B cell (primary cell): Measurements from ENCODE around the gene APMAP. TPM values are rescaled to one million over a fixed set of nuclear protein-coding genes. Genes with fewer than 3 reads are reported as not detected.
"Not testable (repeated sequence)": the region's sequence is repeated elsewhere in the genome, so short reads cannot be mapped to it uniquely, and the experiment has no call there.

Source experiments
- ATAC-seq: fragments of 200-7000 bp; cut with Tn5 transposase; one replicate; pipeline ENCODE4 v1.10.0; 2021; ENCODE audit warnings: low read depth, mild to moderate bottlenecking, moderate number of reproducible peaks, moderate library complexity
- CTCF ChIA-PET: fragments of 350-600 bp; sonication (Branson Sonifier 250); formaldehyde crosslinking; loops from one replicate; lab custom pipeline; 2021; ENCODE audit warnings: antibody characterized with exemption, inconsistent platforms; lab: Charles Lee
- POLR2A ChIA-PET: fragments of 350-600 bp; sonication (Branson Sonifier 250); formaldehyde crosslinking; loops from one replicate; lab custom pipeline; 2021; ENCODE audit warnings: antibody characterized with exemption; lab: Charles Lee
- DNase-seq: peaks from one replicate; pipeline ENCODE4 v3.0.0; 2013
- H2AFZ ChIP-seq: 2 replicates; pipeline ENCODE4 v1.6.1; 2012; ENCODE audit warnings: mild to moderate bottlenecking, low read depth, low read length; ENCODE audit not compliant: insufficient read depth, poor library complexity, severe bottlenecking
- H3K27ac ChIP-seq, 2 donors: 1 replicate in 1 of 2; 2 replicates in 1 of 2; pipeline ENCODE4 v1.5.1; 2012 to 2013; ENCODE audit warnings: low read length in 2 of 2, mild to moderate bottlenecking in 2 of 2, moderate library complexity in 1 of 2
- H3K27me3 ChIP-seq, 4 experiments: fragments of 200-600 bp in 1 of 4; sonication (generic) in 1 of 4; replicated peaks in 1 of 4; 1 replicate in 2 of 4; 2 replicates in 2 of 4; pipeline versions ENCODE4 v1.6.1 to v1.7.0; 2013 to 2016; ENCODE audit warnings: low read length in 3 of 4, mild to moderate bottlenecking in 2 of 4, mixed read lengths in 1 of 4, moderate library complexity in 1 of 4; ENCODE audit not compliant: insufficient read depth in 4 of 4, control insufficient read depth in 3 of 4; ENCODE audit errors: control extremely low read depth in 1 of 4
- H3K36me3 ChIP-seq, 2 experiments: replicated peaks in 1 of 2; 1 replicate in 1 of 2; 2 replicates in 1 of 2; pipeline versions ENCODE4 v1.6.1 to v1.7.1; 2013; ENCODE audit warnings: low read length in 1 of 2; ENCODE audit not compliant: insufficient read depth in 2 of 2, control insufficient read depth in 1 of 2; ENCODE audit errors: control extremely low read depth in 1 of 2, extremely low read depth in 1 of 2
- H3K4me1 ChIP-seq, 2 donors: fragments of 200-600 bp in 1 of 2; sonication (generic) in 1 of 2; 1 replicate in 1 of 2; 2 replicates in 1 of 2; pipeline versions ENCODE4 v1.5.1 to v1.6.1; 2013 to 2017; ENCODE audit warnings: low read length in 2 of 2; ENCODE audit not compliant: control insufficient read depth in 2 of 2, insufficient read depth in 2 of 2
- H3K4me2 ChIP-seq: replicated peaks from 2 replicates; pipeline ENCODE3; 2012; ENCODE audit warnings: mild to moderate bottlenecking, low read depth, low read length; ENCODE audit not compliant: poor library complexity, severe bottlenecking
- H3K4me3 ChIP-seq, 5 experiments: fragments of 200-600 bp in 1 of 5; sonication (generic) in 1 of 5; 1 replicate in 3 of 5; 2 replicates in 2 of 5; pipeline versions ENCODE4 v1.5.1 to v1.7.0; 2011 to 2016; ENCODE audit warnings: low read length in 4 of 5, mild to moderate bottlenecking in 4 of 5, low read depth in 2 of 5, control low read depth in 1 of 5, moderate library complexity in 1 of 5; ENCODE audit not compliant: insufficient read depth in 1 of 5; ENCODE audit errors: control extremely low read depth in 1 of 5, extremely low read depth in 1 of 5
- H3K79me2 ChIP-seq: fragments of 200-600 bp; sonication (generic); one replicate; pipeline ENCODE4 v1.6.0; 2016; ENCODE audit warnings: low read length; ENCODE audit not compliant: control insufficient read depth, insufficient read depth
- H3K9ac ChIP-seq: fragments of 200-600 bp; sonication (generic); 2 replicates; pipeline ENCODE4 v1.6.1; 2017; ENCODE audit warnings: mild to moderate bottlenecking, low read length, moderate library complexity
- H3K9me3 ChIP-seq, 3 donors: one replicate each; pipeline versions ENCODE4 v1.6.1 to v1.7.1; 2013; ENCODE audit warnings: low read length in 2 of 3; ENCODE audit not compliant: control insufficient read depth in 2 of 3, insufficient read depth in 1 of 3; ENCODE audit errors: control extremely low read depth in 1 of 3
- H4K20me1 ChIP-seq: 2 replicates; pipeline ENCODE4 v1.6.0; 2012; ENCODE audit warnings: mild to moderate bottlenecking, low read length; ENCODE audit not compliant: insufficient read depth, control insufficient read depth, poor library complexity, severe bottlenecking
- H3K27ac Mint-ChIP-seq: one replicate; pipeline ENCODE4 v1.8.0; 2021; ENCODE audit warnings: mixed read lengths
- H3K27me3 Mint-ChIP-seq: one replicate; pipeline ENCODE4 v1.8.0; 2021; ENCODE audit warnings: mixed read lengths
- H3K4me1 Mint-ChIP-seq: one replicate; pipeline ENCODE4 v1.8.0; 2021; ENCODE audit warnings: mixed read lengths
- H3K4me3 Mint-ChIP-seq: one replicate; pipeline ENCODE4 v1.8.0; 2021; ENCODE audit warnings: mixed read lengths
- H3K9me3 Mint-ChIP-seq: one replicate; pipeline ENCODE4 v1.8.0; 2022; ENCODE audit warnings: mixed read lengths; ENCODE audit not compliant: insufficient read depth
- CTCF ChIP-seq: fragments of 200-600 bp; IDR thresholded peaks from one replicate; pipeline ENCODE4 v1.8.0; 2022; ENCODE audit warnings: antibody characterized with exemption, mild to moderate bottlenecking
- EZH2 ChIP-seq: IDR thresholded peaks from 2 replicates; pipeline ENCODE4 v1.6.1; 2012; ENCODE audit warnings: borderline replicate concordance, low read depth, mild to moderate bottlenecking, moderate library complexity, low read length; ENCODE audit not compliant: insufficient read depth, poor library complexity, severe bottlenecking
- WGBS: methylation state at CpG from one replicate; pipeline ENCODE4 v1.1.5; 2013; ENCODE audit warnings: missing lambda C conversion rate; ENCODE audit not compliant: insufficient coverage; 5-methylcytosine and 5-hydroxymethylcytosine counted together
- intact Hi-C: fragments of 100-400 bp; cut with micrococcal nuclease; formaldehyde crosslinking; loops from one replicate; pipeline ENCODE4 v1.10.0; 2022
- polyA plus RNA-seq: library from polyadenylated mRNA; depleted of rRNA; stranded (reverse); fragments of >200 nt; gene quantifications from 2 replicates; pipeline ENCODE4 v1.2.3, GENCODE V29; 2012
- total RNA-seq, 2 donors: library from RNA; stranded (reverse); fragments of 120-200 nt in 1 of 2; gene quantifications; 1 replicate in 1 of 2; 2 replicates in 1 of 2; pipeline versions ENCODE4 v1.2.3 to v1.2.4, GENCODE V29; 2013 to 2022

APMAP gene
- total and polyA plus RNA-seq, 2 donors (not counting 1 experiment from before 2014, with no cell fraction given), result 9.1 to 28.0 TPM

- no peak for DNase-seq
- intact Hi-C loops, result no loop called here
- ATAC-seq, result no peak
- peak overlapping the region in 1 of 5 experiments; percentile 41 for H3K4me3 ChIP-seq
- Mint-ChIP-seq H3K4me1 (peaks cover 7% of the 10 kb centered on the region), H3K9me3 (peaks cover 15% of the 10 kb centered on the region), H3K27ac (no peak overlapping the region), H3K4me3 (no peak overlapping the region), H3K27me3 (peaks cover 28% of the 10 kb centered on the region)
- no peaks in the 10 kb centered on the region for H3K79me2 ChIP-seq
- H3K4me2 ChIP-seq, result no peak overlapping the region
- no peaks in the 10 kb centered on the region for H3K36me3 ChIP-seq
- no peak overlapping the region for H2AFZ ChIP-seq
- TF ChIP-seq CTCF, result no peak
- TF ChIP-seq EZH2, result no peak
- POLR2A ChIA-PET, result no interaction called here
- CTCF ChIA-PET, result no interaction called here
- peaks cover 0 to 6% (median 2%) of the 10 kb centered on the region in 4 experiments for H3K27me3 ChIP-seq
- no peaks in the 10 kb centered on the region for H4K20me1 ChIP-seq
- H3K9ac ChIP-seq, result no peak overlapping the region
- 6% methylated on average over 5 of the region's 6 CpGs for WGBS
- H3K27ac ChIP-seq, result no peak overlapping the region
- peaks cover under 1 to 7% of the 10 kb centered on the region in 2 donors for H3K4me1 ChIP-seq
- H3K9me3 ChIP-seq, result peaks cover 0 to 6% (median 0%) of the 10 kb centered on the region in 3 donors
Measured at GRCh38 chr20:24949756-24950127, 42.8 kb downstream of the APMAP start.

GRCh38 chr20:24948939-24949679, 43.4 kb downstream of the APMAP start, which contains the start of gene CST7:
CST7 (plus strand) TSS chr20:24949269; CDS start chr20:24949506, 237 bp downstream.
- CTCF ChIA-PET, result no interaction called here
- intact Hi-C loops, result no loop called here
- Mint-ChIP-seq H3K9me3 (peaks cover 20% of the 10 kb centered on the region), H3K4me1 (peaks cover 5% of the 10 kb centered on the region), H3K27me3 (peaks cover 28% of the 10 kb centered on the region), H3K27ac (no peak within 1 kb of the TSS), H3K4me3 (no peak within 1 kb of the TSS)
- H2AFZ ChIP-seq, result no peak within 1 kb of the TSS
- ATAC-seq (no peak), DNase-seq (no peak)
- no peaks in the 10 kb centered on the region for H3K36me3 ChIP-seq
- H3K9me3 ChIP-seq, result peaks cover 0 to 6% (median 0%) of the 10 kb centered on the region in 3 donors
- H3K4me3 ChIP-seq, result peak within 1 kb of the TSS in 1 of 5 experiments; percentile 41
- no peaks in the 10 kb centered on the region for H4K20me1 ChIP-seq
- WGBS, result 47% methylated on average over 15 of the region's 20 CpGs
- no peak within 1 kb of the TSS for H3K4me2 ChIP-seq
- TF ChIP-seq EZH2, result no peak
- TF ChIP-seq CTCF, result no peak
- POLR2A ChIA-PET, result no interaction called here
- peaks cover 0 to 6% of the 10 kb centered on the region in 2 donors for H3K4me1 ChIP-seq
- H3K79me2 ChIP-seq, result no peaks in the 10 kb centered on the region
- H3K27ac ChIP-seq, result no peak within 1 kb of the TSS
- H3K9ac ChIP-seq, result no peak within 1 kb of the TSS
- peaks cover 0 to 6% (median 2%) of the 10 kb centered on the region in 4 experiments for H3K27me3 ChIP-seq

- H3K36me3 ChIP-seq, POLR2A ChIA-PET, DNase-seq, CTCF ChIA-PET, H3K4me3 ChIP-seq, H3K4me3 Mint-ChIP-seq, H3K4me1 ChIP-seq, H3K4me2 ChIP-seq, H3K79me2 ChIP-seq, intact Hi-C loops, H3K4me1 Mint-ChIP-seq, H3K27ac Mint-ChIP-seq, H3K9me3 ChIP-seq, ATAC-seq, H4K20me1 ChIP-seq, H2AFZ ChIP-seq, H3K27me3 ChIP-seq, H3K27ac ChIP-seq, H3K9ac ChIP-seq: not testable (repeated sequence)
- Mint-ChIP-seq H3K27me3 (peaks cover 28% of the 10 kb centered on the region), H3K9me3 (peaks cover 22% of the 10 kb centered on the region)
- no CpG with 5 or more reads among the region's 4 CpGs for WGBS
Measured at GRCh38 chr20:24948396-24948938, 44.1 kb downstream of the APMAP start.
